SU-DHL-6 (cell line): ENCODE data around the gene RBMS3.

Experiments used
- EZH2phosphoT487 ChIP-seq: fragments of 200-600 bp; sonication (generic), shearing (Covaris generic); conservative IDR thresholded peaks from 2 replicates; pipeline ENCODE4 v1.6.1; 2018; ENCODE audit warnings: mild to moderate bottlenecking, antibody characterized with exemption, low read length, moderate library complexity, mixed read lengths
- TF ChIP-seq, protein P1 (sequence below): fragments of 200-600 bp; sonication (generic); IDR thresholded peaks from one replicate; pipeline ENCODE4 v1.5.1; 2017; ENCODE audit warnings: antibody characterized with exemption, mild to moderate bottlenecking, low read length, moderate library complexity; ENCODE audit not compliant: insufficient read depth, poor library complexity, severe bottlenecking

DNA sequence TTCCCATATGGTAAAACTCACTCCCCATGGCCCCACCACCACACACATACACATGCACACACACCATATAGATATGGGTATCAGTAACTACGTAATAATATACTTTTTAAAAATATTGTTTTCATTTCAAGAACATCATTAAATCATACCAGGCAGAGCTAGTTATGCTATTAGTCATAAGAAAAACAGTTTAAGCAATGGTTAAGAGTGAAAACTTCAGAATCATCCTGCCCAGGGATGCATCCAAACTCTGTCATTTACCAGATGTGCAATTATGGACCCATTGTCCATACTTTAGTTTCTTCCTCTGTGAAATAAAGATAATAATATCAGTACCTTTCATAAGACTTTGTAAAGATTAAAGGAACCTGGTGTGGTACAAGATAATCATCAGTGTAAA, 608.3 kb downstream of the RBMS3 start:
- TF ChIP-seq, protein P1, sequence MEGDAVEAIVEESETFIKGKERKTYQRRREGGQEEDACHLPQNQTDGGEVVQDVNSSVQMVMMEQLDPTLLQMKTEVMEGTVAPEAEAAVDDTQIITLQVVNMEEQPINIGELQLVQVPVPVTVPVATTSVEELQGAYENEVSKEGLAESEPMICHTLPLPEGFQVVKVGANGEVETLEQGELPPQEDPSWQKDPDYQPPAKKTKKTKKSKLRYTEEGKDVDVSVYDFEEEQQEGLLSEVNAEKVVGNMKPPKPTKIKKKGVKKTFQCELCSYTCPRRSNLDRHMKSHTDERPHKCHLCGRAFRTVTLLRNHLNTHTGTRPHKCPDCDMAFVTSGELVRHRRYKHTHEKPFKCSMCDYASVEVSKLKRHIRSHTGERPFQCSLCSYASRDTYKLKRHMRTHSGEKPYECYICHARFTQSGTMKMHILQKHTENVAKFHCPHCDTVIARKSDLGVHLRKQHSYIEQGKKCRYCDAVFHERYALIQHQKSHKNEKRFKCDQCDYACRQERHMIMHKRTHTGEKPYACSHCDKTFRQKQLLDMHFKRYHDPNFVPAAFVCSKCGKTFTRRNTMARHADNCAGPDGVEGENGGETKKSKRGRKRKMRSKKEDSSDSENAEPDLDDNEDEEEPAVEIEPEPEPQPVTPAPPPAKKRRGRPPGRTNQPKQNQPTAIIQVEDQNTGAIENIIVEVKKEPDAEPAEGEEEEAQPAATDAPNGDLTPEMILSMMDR = no peak
- no peak for TF ChIP-seq EZH2phosphoT487
